Epithelial cell of proximal tubule (primary cell): ENCODE data around the gene BRF1. TPM values are rescaled to one million over a fixed set of nuclear protein-coding genes. Genes with fewer than 3 reads are reported as not detected.

ENCODE experiments used
- DNase-seq: peaks from one replicate; pipeline ENCODE4 v3.0.0-alpha.2; 2011; ENCODE audit warnings: low read depth
- H3K4me3 ChIP-seq: 2 replicates; pipeline ENCODE4 v1.5.1; 2011; ENCODE audit warnings: low read depth, mild to moderate bottlenecking, low read length
- total RNA-seq: library from RNA; depleted of rRNA; stranded (reverse); fragments of >200 nt; gene quantifications from 2 replicates; pipeline ENCODE4 v1.2.3, GENCODE V29; 2015
- TF ChIP-seq, protein P1 (sequence below): conservative IDR thresholded peaks from 2 replicates; pipeline ENCODE4 v1.5.1; 2012; ENCODE audit warnings: low read depth, mild to moderate bottlenecking, low read length

Gene BRF1
- total RNA-seq, 1 donor from 2014 or later, result 23.8 TPM

GRCh38 chr14:105168093-105168420, 132.7 kb downstream of the BRF1 start:
- peak overlapping the region; percentile 50 for H3K4me3 ChIP-seq
- TF ChIP-seq, protein P1, sequence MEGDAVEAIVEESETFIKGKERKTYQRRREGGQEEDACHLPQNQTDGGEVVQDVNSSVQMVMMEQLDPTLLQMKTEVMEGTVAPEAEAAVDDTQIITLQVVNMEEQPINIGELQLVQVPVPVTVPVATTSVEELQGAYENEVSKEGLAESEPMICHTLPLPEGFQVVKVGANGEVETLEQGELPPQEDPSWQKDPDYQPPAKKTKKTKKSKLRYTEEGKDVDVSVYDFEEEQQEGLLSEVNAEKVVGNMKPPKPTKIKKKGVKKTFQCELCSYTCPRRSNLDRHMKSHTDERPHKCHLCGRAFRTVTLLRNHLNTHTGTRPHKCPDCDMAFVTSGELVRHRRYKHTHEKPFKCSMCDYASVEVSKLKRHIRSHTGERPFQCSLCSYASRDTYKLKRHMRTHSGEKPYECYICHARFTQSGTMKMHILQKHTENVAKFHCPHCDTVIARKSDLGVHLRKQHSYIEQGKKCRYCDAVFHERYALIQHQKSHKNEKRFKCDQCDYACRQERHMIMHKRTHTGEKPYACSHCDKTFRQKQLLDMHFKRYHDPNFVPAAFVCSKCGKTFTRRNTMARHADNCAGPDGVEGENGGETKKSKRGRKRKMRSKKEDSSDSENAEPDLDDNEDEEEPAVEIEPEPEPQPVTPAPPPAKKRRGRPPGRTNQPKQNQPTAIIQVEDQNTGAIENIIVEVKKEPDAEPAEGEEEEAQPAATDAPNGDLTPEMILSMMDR, result no peak
- DNase-seq, result no peak

- TF ChIP-seq, protein P1, result no peak
- H3K4me3 ChIP-seq, result peak overlapping the region; percentile 50
- DNase-seq, result no peak
These were observed 133.3 kb downstream of the BRF1 start for GRCh38 chr14:105167303-105168092.

DNA sequence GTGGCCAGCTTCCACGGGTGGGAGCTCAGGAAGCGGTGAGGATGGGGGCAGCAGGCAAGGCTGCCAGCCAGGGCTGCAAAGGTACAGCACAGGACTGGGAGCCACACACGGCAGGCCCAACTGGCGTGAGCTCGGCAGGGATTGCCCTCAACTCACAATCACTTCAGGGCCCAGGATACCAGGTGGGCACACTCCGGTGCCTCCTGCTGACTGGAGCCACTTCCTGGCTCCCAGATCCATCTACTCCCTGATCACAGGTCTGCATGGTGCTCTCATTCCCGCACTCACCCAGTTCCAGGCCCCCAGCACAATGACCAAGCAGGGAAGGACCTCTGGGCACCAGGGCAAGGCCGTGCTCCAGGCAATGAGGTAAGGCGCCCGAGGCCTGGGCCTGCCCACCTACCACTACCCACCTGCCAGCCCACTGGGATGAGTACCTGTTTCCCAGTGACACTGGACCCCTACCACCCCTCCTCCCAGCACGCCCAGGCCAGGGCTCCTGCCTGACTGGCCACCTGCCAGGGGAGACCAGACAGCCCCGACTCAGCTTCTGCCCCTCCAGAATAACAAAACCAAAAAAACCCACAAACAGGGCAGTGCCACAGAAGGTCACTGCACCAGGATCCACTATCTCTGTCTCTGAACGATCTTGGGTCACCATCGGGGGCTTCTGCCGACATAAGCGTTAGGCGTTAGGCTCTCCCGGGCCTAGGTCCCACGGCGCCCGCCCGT, 134.1 kb downstream of the BRF1 start:
- DNase-seq, result no peak
- H3K4me3 ChIP-seq, result no peak overlapping the region
- TF ChIP-seq, protein P1, result no peak

GRCh38 chr14:105165761-105166485, 134.9 kb downstream of the BRF1 start:
- TF ChIP-seq, protein P1, result no peak
- H3K4me3 ChIP-seq, result no peak overlapping the region
- no peak for DNase-seq

DNA sequence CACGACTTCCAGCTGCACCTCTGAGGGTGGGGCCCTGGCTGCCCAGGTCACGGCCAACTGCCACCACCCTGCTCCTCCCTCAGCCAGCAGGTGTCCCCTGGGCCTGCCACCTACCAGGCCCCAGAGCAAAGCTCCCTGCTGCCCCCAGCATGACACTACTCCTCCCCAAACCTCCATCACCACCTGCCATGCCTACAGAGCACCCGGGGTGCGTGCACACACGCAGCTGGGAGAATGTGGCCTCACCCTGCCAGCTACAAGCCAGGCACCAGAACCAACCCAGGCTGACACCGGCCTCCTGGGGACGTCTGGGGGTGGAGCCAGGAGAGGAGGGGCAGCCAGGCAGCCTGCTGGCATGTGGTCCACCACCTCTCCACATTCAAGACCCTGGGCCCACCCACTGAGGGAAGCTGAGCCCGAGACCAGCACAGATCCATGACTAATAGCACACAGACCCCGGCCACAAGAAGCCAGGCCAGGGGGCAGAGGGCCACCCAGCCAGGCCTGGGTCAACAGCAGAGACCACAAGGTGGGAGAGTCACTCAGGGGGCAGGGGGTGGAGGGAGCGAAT, 135.6 kb downstream of the BRF1 start:
- TF ChIP-seq, protein P1, result no peak
- H3K4me3 ChIP-seq, result no peak overlapping the region
- DNase-seq, result no peak

GRCh38 chr14:105163040-105163742, 137.6 kb downstream of the BRF1 start:
- TF ChIP-seq, protein P1, result no peak
- no peak overlapping the region for H3K4me3 ChIP-seq
- DNase-seq, result no peak
